Measurements from ENCODE around the gene PDHA1.

The PDHA1 gene

GRCh38 chrX:19388741-19389140, 45.0 kb downstream of the PDHA1 start:
- no peak for TF ChIP-seq SPI1 (IDR thresholded peaks at IDR 0.05; ENCODE audit: borderline replicate concordance, low read depth)
- no peak for TF ChIP-seq CTCF (IDR thresholded peaks at IDR 0.05; ENCODE audit: insufficient read depth, low read length)
- no peak for TF ChIP-seq REST (IDR thresholded peaks at IDR 0.05; ENCODE audit: insufficient replicate concordance, low read depth)
- TF ChIP-seq GABPA (IDR thresholded peaks at IDR 0.05; ENCODE audit: low read depth) = no peak
- no peak for TF ChIP-seq POLR2AphosphoS5 (IDR thresholded peaks at IDR 0.05; ENCODE audit: low read depth)
- H3K27ac ChIP-seq (replicated peaks) = no peak overlapping the region
- no peak overlapping the region for H3K4me3 ChIP-seq (replicated peaks; ENCODE audit: insufficient read depth, low read length)
- DNase-seq (ENCODE audit: low read depth in 1 of 2, low spot score in 1 of 2) = no peak
- H3K27me3 ChIP-seq (ENCODE audit: insufficient read depth, poor library complexity, severe bottlenecking) = no peaks in the 10 kb centered on the region

GRCh38 chrX:19389227-19389845, 45.6 kb downstream of the PDHA1 start:
- Histone ChIP-seq H3K4me3 (replicated peaks; ENCODE audit: insufficient read depth, low read length) (no peak overlapping the region), H3K27ac (replicated peaks) (no peak overlapping the region), H3K27me3 (ENCODE audit: insufficient read depth, poor library complexity, severe bottlenecking) (no peaks in the 10 kb centered on the region)
- DNase-seq (ENCODE audit: low read depth in 1 of 2, low spot score in 1 of 2) = no peak
- TF ChIP-seq POLR2AphosphoS5 (IDR thresholded peaks at IDR 0.05; ENCODE audit: low read depth) (no peak), SPI1 (IDR thresholded peaks at IDR 0.05; ENCODE audit: borderline replicate concordance, low read depth) (no peak), REST (IDR thresholded peaks at IDR 0.05; ENCODE audit: insufficient replicate concordance, low read depth) (no peak), CTCF (IDR thresholded peaks at IDR 0.05; ENCODE audit: insufficient read depth, low read length) (no peak), GABPA (IDR thresholded peaks at IDR 0.05; ENCODE audit: low read depth) (no peak)

- H3K4me3 ChIP-seq (replicated peaks; ENCODE audit: insufficient read depth, low read length) = no peak overlapping the region
- DNase-seq (ENCODE audit: low read depth in 1 of 2, low spot score in 1 of 2) = no peak
- H3K27ac ChIP-seq (replicated peaks) = no peak overlapping the region
- no peaks in the 10 kb centered on the region for H3K27me3 ChIP-seq (ENCODE audit: insufficient read depth, poor library complexity, severe bottlenecking)
- TF ChIP-seq REST (IDR thresholded peaks at IDR 0.05; ENCODE audit: insufficient replicate concordance, low read depth) (no peak), POLR2AphosphoS5 (IDR thresholded peaks at IDR 0.05; ENCODE audit: low read depth) (no peak)
These were observed 48.4 kb downstream of the PDHA1 start for GRCh38 chrX:19392078-19392477.

Data from HL-60 (cell line).